Endothelial cell of umbilical vein (primary cell): ENCODE data around the gene PHACTR1. TPM values are rescaled to one million over a fixed set of nuclear protein-coding genes. Genes with fewer than 3 reads are reported as not detected.

ENCODE experiments used
- BruUV-seq: library from RNA; stranded (reverse); fragments of 400-500 nt; replicated peaks from 2 replicates; lab custom pipeline; 2021; lab: Mats Ljungman, UMichigan
- CTCF ChIA-PET: fragments of 300-600, 350-600 bp; sonication (Branson Sonifier 250); formaldehyde crosslinking; loops from one replicate; lab custom pipeline; 2021; ENCODE audit warnings: antibody characterized with exemption, inconsistent platforms; lab: Charles Lee
- POLR2A ChIA-PET: fragments of 300-600, 350-600 bp; sonication (Branson Sonifier 250); formaldehyde crosslinking; loops from one replicate; lab custom pipeline; 2021; ENCODE audit warnings: antibody characterized with exemption, inconsistent platforms; lab: Charles Lee
- DNase-seq: peaks from one replicate; pipeline ENCODE4 v3.0.0-alpha.2; 2011; ENCODE audit warnings: low read depth, low spot score
- FAIRE-seq: peaks from 2 replicates; lab custom pipeline; 2011; peaks lifted over from hg19 to GRCh38; lab: Jason Lieb, UNC
- H2AFZ ChIP-seq: 2 replicates; pipeline ENCODE4 v1.6.0; 2012; ENCODE audit warnings: low read depth, low read length, control low read depth, inconsistent platforms
- H3K27ac ChIP-seq: 2 replicates; pipeline ENCODE4 v1.5.1; 2011; ENCODE audit warnings: low read depth, mild to moderate bottlenecking, control low read depth, low read length, moderate library complexity; ENCODE audit not compliant: insufficient read depth
- H3K27me3 ChIP-seq, 2 experiments: 2 replicates each; pipeline versions ENCODE4 v1.6.0 to v1.6.1; 2011; ENCODE audit warnings: low read length in 2 of 2, mixed read lengths in 1 of 2; ENCODE audit not compliant: control insufficient read depth in 2 of 2, insufficient read depth in 2 of 2
- H3K36me3 ChIP-seq, 2 experiments: 2 replicates in 1 of 2; 3 replicates in 1 of 2; pipeline ENCODE4 v1.5.1; 2011; ENCODE audit warnings: low read length in 2 of 2, mild to moderate bottlenecking in 1 of 2, moderate library complexity in 1 of 2; ENCODE audit not compliant: control insufficient read depth in 2 of 2, insufficient read depth in 2 of 2; ENCODE audit errors: extremely low read depth in 1 of 2
- H3K4me1 ChIP-seq: 3 replicates; pipeline ENCODE4 v1.5.1; 2011; ENCODE audit warnings: mild to moderate bottlenecking, low read length; ENCODE audit not compliant: control insufficient read depth, insufficient read depth; ENCODE audit errors: extremely low read depth
- H3K4me2 ChIP-seq: 2 replicates; pipeline ENCODE4 v1.6.1; 2011; ENCODE audit warnings: low read length, control low read depth, mixed read lengths; ENCODE audit not compliant: insufficient read depth
- H3K4me3 ChIP-seq, 3 experiments: fragments of 200-600 bp in 1 of 3; sonication (generic), shearing (Covaris generic) in 1 of 3; replicated peaks in 1 of 3; 2 replicates each; pipeline ENCODE4 v1.5.1; 2011 to 2016; ENCODE audit warnings: control low read depth in 3 of 3, low read length in 3 of 3, mild to moderate bottlenecking in 2 of 3, inconsistent platforms in 1 of 3, low read depth in 1 of 3, moderate library complexity in 1 of 3; ENCODE audit not compliant: insufficient read depth in 1 of 3
- H3K79me2 ChIP-seq: 2 replicates; pipeline ENCODE4 v1.6.0; 2012; ENCODE audit warnings: low read length, inconsistent platforms; ENCODE audit not compliant: control insufficient read depth, insufficient read depth
- H3K9ac ChIP-seq: replicated peaks from 2 replicates; pipeline ENCODE3; 2011; ENCODE audit warnings: low read length, control low read depth; ENCODE audit not compliant: insufficient read depth; ENCODE audit errors: extremely low read depth
- H3K9me1 ChIP-seq: replicated peaks from 3 replicates; pipeline ENCODE4 v1.6.0; 2011; ENCODE audit warnings: mild to moderate bottlenecking, low read length; ENCODE audit not compliant: control insufficient read depth, insufficient read depth; ENCODE audit errors: extremely low read depth
- H3K9me3 ChIP-seq: replicated peaks from 2 replicates; pipeline ENCODE4 v1.5.1; 2012; ENCODE audit warnings: low read length, inconsistent platforms; ENCODE audit not compliant: control insufficient read depth, insufficient read depth
- H4K20me1 ChIP-seq: replicated peaks from 2 replicates; pipeline ENCODE3; 2011; ENCODE audit warnings: mild to moderate bottlenecking, low read length; ENCODE audit not compliant: control insufficient read depth, insufficient read depth; ENCODE audit errors: extremely low read depth
- CTCF ChIP-seq, 2 donors: IDR thresholded peaks; 1 replicate in 1 of 2; 2 replicates in 1 of 2; pipeline ENCODE4 v1.5.1; 2011; ENCODE audit warnings: low read length in 2 of 2, mild to moderate bottlenecking in 2 of 2, moderate library complexity in 2 of 2, control low read depth in 1 of 2, inconsistent platforms in 1 of 2, low read depth in 1 of 2; ENCODE audit not compliant: insufficient read depth in 1 of 2; ENCODE audit errors: extremely low read depth in 1 of 2
- EZH2 ChIP-seq: IDR thresholded peaks from 2 replicates; pipeline ENCODE4 v1.6.1; 2012; ENCODE audit warnings: borderline replicate concordance, low read depth, mild to moderate bottlenecking, moderate library complexity, low read length, inconsistent platforms; ENCODE audit not compliant: severe bottlenecking
- FOS ChIP-seq: IDR thresholded peaks from 2 replicates; pipeline ENCODE4 v1.6.1; 2011; ENCODE audit warnings: mild to moderate bottlenecking, low read length, moderate library complexity, borderline replicate concordance; ENCODE audit not compliant: insufficient read depth
- GATA2 ChIP-seq: IDR thresholded peaks from 2 replicates; pipeline ENCODE4 v1.7.0; 2011; ENCODE audit warnings: low read depth, mild to moderate bottlenecking, moderate library complexity, mixed read lengths, low read length; ENCODE audit not compliant: insufficient read length, insufficient read depth
- JUN ChIP-seq: IDR thresholded peaks from 2 replicates; pipeline ENCODE4 v1.6.1; 2011; ENCODE audit warnings: borderline replicate concordance, low read depth; ENCODE audit not compliant: insufficient read length, insufficient read depth
- MAX ChIP-seq: IDR thresholded peaks from 2 replicates; pipeline ENCODE4 v1.6.1; 2011; ENCODE audit not compliant: insufficient read depth, insufficient read length
- MYC ChIP-seq: IDR thresholded peaks from one replicate; pipeline ENCODE4 v1.6.1; 2011; ENCODE audit warnings: mild to moderate bottlenecking, low read depth, low read length
- POLR2A ChIP-seq: IDR thresholded peaks from 2 replicates; pipeline ENCODE4 v1.6.1; 2012; ENCODE audit warnings: low read depth, mild to moderate bottlenecking, control low read depth, low read length
- POLR2AphosphoS5 ChIP-seq: IDR thresholded peaks from 2 replicates; pipeline ENCODE4 v1.6.1; 2012; ENCODE audit warnings: low read depth, mild to moderate bottlenecking, control low read depth, low read length, moderate library complexity; ENCODE audit not compliant: insufficient read depth
- dilution Hi-C: fragments of 300-500 bp; cut with MboI; formaldehyde crosslinking; loops from one replicate; pipeline ENCODE4 v1.15.0; 2019; ENCODE audit warnings: low sequenced_read_pairs; ENCODE audit not compliant: extremely low pct_ligation_motif_present
- intact Hi-C: fragments of 100-400 bp; cut with micrococcal nuclease; formaldehyde crosslinking; loops from one replicate; pipeline ENCODE4 v1.10.0; 2022
- polyA plus RNA-seq, 4 experiments: library from polyadenylated mRNA; depleted of rRNA in 3 of 4; stranded (reverse) in 3 of 4; unstranded in 1 of 4; fragments of >200 nt; gene quantifications; 2 replicates each; pipeline versions ENCODE4 v1.2.1 to v1.2.3, GENCODE V29; 2011 to 2012; ENCODE audit warnings: missing spikeins in 1 of 4
- total RNA-seq: library from RNA; stranded (reverse); gene quantifications from 2 replicates; pipeline ENCODE4 v1.2.3, GENCODE V29; 2021

PHACTR1 gene
- total and polyA plus RNA-seq, 2 donors (not counting 3 experiments of a cell fraction or from before 2014, with no cell fraction given): 2.4 to 23.2 TPM

- Histone ChIP-seq H2AFZ (no peak overlapping the region), H4K20me1 (no peaks in the 10 kb centered on the region), H3K4me2 (no peak overlapping the region), H3K9me3 (no peaks in the 10 kb centered on the region), H3K4me1 (no peaks in the 10 kb centered on the region), H3K9ac (no peak overlapping the region), H3K27ac (no peak overlapping the region), H3K9me1 (no peaks in the 10 kb centered on the region), H3K27me3 (no peaks in the 10 kb centered on the region), H3K36me3 (no peaks in the 10 kb centered on the region), H3K4me3 (no peak overlapping the region), H3K79me2 (no peaks in the 10 kb centered on the region)
- intact Hi-C loops: no loop called here
- ChIA-PET CTCF (interaction anchor here (1.0 kb wide), 1 partner anchor 15 kb away, joined by 3 read pairs; no protein-coding TSS in a partner anchor), POLR2A (no interaction called here)
- dilution Hi-C loops: no loop called here
- TF ChIP-seq MYC: no peak
- TF ChIP-seq FOS: no peak
- no peak for TF ChIP-seq CTCF (IDR thresholded peaks at IDR 0.05; ENCODE audit: extremely low read depth in 1 of 2, insufficient read depth in 1 of 2, low read depth in 1 of 2, low read length in 2 of 2)
- TF ChIP-seq POLR2AphosphoS5: no peak
- no peak for TF ChIP-seq POLR2A
- no peak for TF ChIP-seq JUN
- TF ChIP-seq EZH2: no peak
- TF ChIP-seq GATA2: no peak
- TF ChIP-seq MAX: no peak
- no TSS peak for BruUV-seq
- DNase-seq (no peak), FAIRE-seq (no peak)
These were observed 288.0 kb downstream of the PHACTR1 start for GRCh38 chr6:13004601-13005000.
